Stomach smooth muscle (tissue), 2 donors: Measurements from ENCODE around the gene RNF130.

ENCODE experiments used
- H3K27ac ChIP-seq: one replicate; pipeline ENCODE4 v1.7.0; 2013; ENCODE audit warnings: mild to moderate bottlenecking, low read length, inconsistent platforms
- H3K27me3 ChIP-seq, 2 donors: one replicate each; pipeline ENCODE4 v1.7.0; 2013; ENCODE audit warnings: low read length in 2 of 2; ENCODE audit not compliant: insufficient read depth in 2 of 2, control insufficient read depth in 1 of 2
- H3K36me3 ChIP-seq, 2 donors: one replicate each; pipeline ENCODE4 v1.7.0; 2013; ENCODE audit warnings: low read length in 2 of 2; ENCODE audit not compliant: control insufficient read depth in 2 of 2, insufficient read depth in 2 of 2
- H3K4me1 ChIP-seq: one replicate; pipeline ENCODE4 v1.7.0; 2013; ENCODE audit warnings: low read length; ENCODE audit not compliant: control insufficient read depth, insufficient read depth
- H3K4me3 ChIP-seq, 2 donors: one replicate each; pipeline ENCODE4 v1.7.0; 2013; ENCODE audit warnings: low read length in 2 of 2
- H3K9ac ChIP-seq, 2 donors: one replicate each; pipeline ENCODE4 v1.7.0; 2013; ENCODE audit warnings: low read length in 2 of 2, mild to moderate bottlenecking in 1 of 2
- H3K9me3 ChIP-seq, 2 donors: one replicate each; pipeline ENCODE4 v1.7.0; 2013; ENCODE audit warnings: low read length in 2 of 2; ENCODE audit not compliant: control insufficient read depth in 2 of 2
- donor health status: healthy.
- donor health status: Pancreatic carcinoma.

The RNF130 gene

GRCh38 chr5:179936976-179937681, 134.4 kb downstream of the RNF130 start:
- Histone ChIP-seq H3K27ac (no peak overlapping the region), H3K36me3 (no peaks in the 10 kb centered on the region), H3K9ac (no peak overlapping the region), H3K4me3 (no peak overlapping the region), H3K27me3 (no peaks in the 10 kb centered on the region), H3K9me3 (no peaks in the 10 kb centered on the region), H3K4me1 (no peaks in the 10 kb centered on the region)

GRCh38 chr5:179930788-179931473, 140.6 kb downstream of the RNF130 start:
- no peaks in the 10 kb centered on the region for H3K36me3 ChIP-seq
- no peaks in the 10 kb centered on the region for H3K4me1 ChIP-seq
- no peak overlapping the region for H3K9ac ChIP-seq
- H3K27ac ChIP-seq, result no peak overlapping the region
- H3K4me3 ChIP-seq, result no peak overlapping the region
- no peaks in the 10 kb centered on the region for H3K9me3 ChIP-seq
- no peaks in the 10 kb centered on the region for H3K27me3 ChIP-seq

GRCh38 chr5:179927824-179928223, 143.7 kb downstream of the RNF130 start:
- no peak overlapping the region for H3K27ac ChIP-seq
- H3K4me3 ChIP-seq, result no peak overlapping the region
- no peaks in the 10 kb centered on the region for H3K36me3 ChIP-seq
- H3K9me3 ChIP-seq, result no peaks in the 10 kb centered on the region
- H3K4me1 ChIP-seq, result no peaks in the 10 kb centered on the region
- H3K27me3 ChIP-seq, result no peaks in the 10 kb centered on the region
- H3K9ac ChIP-seq, result no peak overlapping the region

- H3K36me3 ChIP-seq, result no peaks in the 10 kb centered on the region
- H3K27ac ChIP-seq, result no peak overlapping the region
- no peak overlapping the region for H3K4me3 ChIP-seq
- H3K9me3 ChIP-seq, result no peaks in the 10 kb centered on the region
- no peak overlapping the region for H3K9ac ChIP-seq
- H3K27me3 ChIP-seq, result no peaks in the 10 kb centered on the region
- no peaks in the 10 kb centered on the region for H3K4me1 ChIP-seq
Measured at GRCh38 chr5:179926657-179927056, 144.9 kb downstream of the RNF130 start.

GRCh38 chr5:179923436-179923835, 148.1 kb downstream of the RNF130 start:
- no peaks in the 10 kb centered on the region for H3K9me3 ChIP-seq
- no peaks in the 10 kb centered on the region for H3K4me1 ChIP-seq
- H3K27me3 ChIP-seq, result no peaks in the 10 kb centered on the region
- H3K4me3 ChIP-seq, result no peak overlapping the region
- no peak overlapping the region for H3K27ac ChIP-seq
- H3K36me3 ChIP-seq, result no peaks in the 10 kb centered on the region
- H3K9ac ChIP-seq, result no peak overlapping the region

- Histone ChIP-seq H3K36me3 (no peaks in the 10 kb centered on the region), H3K9me3 (no peaks in the 10 kb centered on the region), H3K27me3 (no peaks in the 10 kb centered on the region), H3K4me1 (no peaks in the 10 kb centered on the region), H3K27ac (no peak overlapping the region), H3K4me3 (no peak overlapping the region), H3K9ac (no peak overlapping the region)
Measured at GRCh38 chr5:179920175-179920574, 151.4 kb downstream of the RNF130 start.

- Histone ChIP-seq H3K27ac (no peak overlapping the region), H3K9me3 (no peaks in the 10 kb centered on the region), H3K36me3 (no peaks in the 10 kb centered on the region), H3K4me1 (no peaks in the 10 kb centered on the region), H3K27me3 (no peaks in the 10 kb centered on the region), H3K4me3 (no peak overlapping the region), H3K9ac (no peak overlapping the region)
Measured at GRCh38 chr5:179919487-179920060, 152.0 kb downstream of the RNF130 start.

GRCh38 chr5:179918742-179919486, 152.6 kb downstream of the RNF130 start:
- no peak overlapping the region for H3K4me3 ChIP-seq
- no peak overlapping the region for H3K27ac ChIP-seq
- H3K9me3 ChIP-seq, result no peaks in the 10 kb centered on the region
- H3K27me3 ChIP-seq, result peaks cover 0 to 4% of the 10 kb centered on the region in 2 donors
- no peak overlapping the region for H3K9ac ChIP-seq
- no peaks in the 10 kb centered on the region for H3K36me3 ChIP-seq
- H3K4me1 ChIP-seq, result no peaks in the 10 kb centered on the region

- H3K9ac ChIP-seq, result no peak overlapping the region
- no peak overlapping the region for H3K4me3 ChIP-seq
- H3K36me3 ChIP-seq, result no peaks in the 10 kb centered on the region
- no peaks in the 10 kb centered on the region for H3K9me3 ChIP-seq
- H3K4me1 ChIP-seq, result peaks cover 3% of the 10 kb centered on the region
- H3K27ac ChIP-seq, result no peak overlapping the region
- peaks cover 0 to 4% of the 10 kb centered on the region in 2 donors for H3K27me3 ChIP-seq
Measured at GRCh38 chr5:179916523-179916922, 155.0 kb downstream of the RNF130 start.

GRCh38 chr5:179915406-179915935, 156.1 kb downstream of the RNF130 start:
- H3K27me3 ChIP-seq, result peaks cover 0 to 4% of the 10 kb centered on the region in 2 donors
- H3K27ac ChIP-seq, result no peak overlapping the region
- H3K4me3 ChIP-seq, result no peak overlapping the region
- peaks cover 3% of the 10 kb centered on the region for H3K4me1 ChIP-seq
- H3K9ac ChIP-seq, result no peak overlapping the region
- no peaks in the 10 kb centered on the region for H3K9me3 ChIP-seq
- H3K36me3 ChIP-seq, result no peaks in the 10 kb centered on the region
